ENCODE measurements around the gene CDC20B. TPM values are rescaled to one million over a fixed set of nuclear protein-coding genes. Genes with fewer than 3 reads are reported as not detected.

CDC20B gene
- total RNA-seq, 1 experiment from 2014 or later, result 0.08 TPM

GRCh38 chr5:55218967-55219366 is 46.0 kb upstream of the CDC20B start:
- TF ChIP-seq TCF7L2 (IDR thresholded peaks at IDR 0.05; ENCODE audit: low read depth, low read length), result no peak
- no peak for TF ChIP-seq POLR2AphosphoS5 (IDR thresholded peaks at IDR 0.05; ENCODE audit: low read depth, low read length)
- no peak for TF ChIP-seq REST (IDR thresholded peaks at IDR 0.05; ENCODE audit: insufficient read depth in 1 of 2, low read depth in 2 of 2, low read length in 1 of 2)
- TF ChIP-seq SIN3A (IDR thresholded peaks at IDR 0.05; ENCODE audit: borderline replicate concordance, insufficient read depth, low read depth, low read length), result no peak
- TF ChIP-seq CTCF (IDR thresholded peaks at IDR 0.05), result no peak
- Histone ChIP-seq H3K4me1 (ENCODE audit: control insufficient read depth, insufficient read depth, low read length) (no peaks in the 10 kb centered on the region), H3K36me3 (ENCODE audit: control insufficient read depth, insufficient read depth, low read length) (no peaks in the 10 kb centered on the region), H3K27me3 (ENCODE audit: control insufficient read depth, insufficient read depth, low read length) (no peaks in the 10 kb centered on the region), H3K27ac (ENCODE audit: low read length) (no peak overlapping the region), H3K9me3 (ENCODE audit: control insufficient read depth, insufficient read depth, low read depth, low read length) (no peaks in the 10 kb centered on the region), H3K4me3 (ENCODE audit: low read depth in 2 of 2, low read length in 2 of 2) (no peak overlapping the region)
- ChIA-PET POLR2A (no interaction called here), CTCF (no interaction called here)
- DNase-seq (ENCODE audit: low read depth, low spot score) (no peak), ATAC-seq (no peak)
- intact Hi-C loops (cut with micrococcal nuclease; ENCODE audit: unreplicated experiment) (no loop called here), in situ Hi-C loops (cut with HindIII; ENCODE audit: low pct_unique_long_range_greater_than_20kb, low sequenced_read_pairs) (no loop called here)
- BruUV-seq (replicated peaks), result no TSS peak

GRCh38 chr5:55211184-55211874 is 38.4 kb upstream of the CDC20B start:
- intact Hi-C loops (cut with micrococcal nuclease; ENCODE audit: unreplicated experiment), result no loop called here
- peak; percentile 62; the same call in 1 of the 2 replicates for ATAC-seq
- Histone ChIP-seq H3K36me3 (ENCODE audit: control insufficient read depth, insufficient read depth, low read length) (no peaks in the 10 kb centered on the region), H3K4me1 (ENCODE audit: control insufficient read depth, insufficient read depth, low read length) (peaks cover 7% of the 10 kb centered on the region; the same call in 1 of the 2 replicates), H3K27me3 (ENCODE audit: control insufficient read depth, insufficient read depth, low read length) (no peaks in the 10 kb centered on the region; the same call in 1 of the 2 replicates), H3K4me3 (ENCODE audit: low read depth in 2 of 2, low read length in 2 of 2) (no peak overlapping the region), H3K27ac (ENCODE audit: low read length) (no peak overlapping the region), H3K9me3 (ENCODE audit: control insufficient read depth, insufficient read depth, low read depth, low read length) (no peaks in the 10 kb centered on the region)
- BruUV-seq (replicated peaks), result no TSS peak
- CTCF ChIA-PET, result no interaction called here
- TF ChIP-seq TCF7L2 (IDR thresholded peaks at IDR 0.05; ENCODE audit: low read depth, low read length) (peak; percentile 77), POLR2AphosphoS5 (IDR thresholded peaks at IDR 0.05; ENCODE audit: low read depth, low read length) (no peak)
- POLR2A ChIA-PET, result interaction anchor here (0.6 kb wide), 1 partner anchor 11 kb away, joined by 3 read pairs; no protein-coding TSS in a partner anchor
- DNase-seq (ENCODE audit: low read depth, low spot score), result no peak
- in situ Hi-C loops (cut with HindIII; ENCODE audit: low pct_unique_long_range_greater_than_20kb, low sequenced_read_pairs), result no loop called here

- no peak for TF ChIP-seq SIN3A (IDR thresholded peaks at IDR 0.05; ENCODE audit: borderline replicate concordance, insufficient read depth, low read depth, low read length)
- TF ChIP-seq TCF7L2 (IDR thresholded peaks at IDR 0.05; ENCODE audit: low read depth, low read length), result no peak
- no peak for TF ChIP-seq REST (IDR thresholded peaks at IDR 0.05; ENCODE audit: insufficient read depth in 1 of 2, low read depth in 2 of 2, low read length in 1 of 2)
- no peak for TF ChIP-seq CTCF (IDR thresholded peaks at IDR 0.05)
- TF ChIP-seq POLR2AphosphoS5 (IDR thresholded peaks at IDR 0.05; ENCODE audit: low read depth, low read length), result no peak
- ATAC-seq, result no peak
- no peaks in the 10 kb centered on the region for H3K4me1 ChIP-seq (ENCODE audit: control insufficient read depth, insufficient read depth, low read length)
- ChIA-PET CTCF (no interaction called here), POLR2A (no interaction called here)
- no peaks in the 10 kb centered on the region; the same call in 1 of the 2 replicates for H3K27me3 ChIP-seq (ENCODE audit: control insufficient read depth, insufficient read depth, low read length)
- no peak overlapping the region for H3K4me3 ChIP-seq (ENCODE audit: low read depth in 2 of 2, low read length in 2 of 2)
- intact Hi-C loops (cut with micrococcal nuclease; ENCODE audit: unreplicated experiment) (no loop called here), in situ Hi-C loops (cut with HindIII; ENCODE audit: low pct_unique_long_range_greater_than_20kb, low sequenced_read_pairs) (no loop called here)
- BruUV-seq (replicated peaks), result no TSS peak
- H3K27ac ChIP-seq (ENCODE audit: low read length), result no peak overlapping the region
- H3K36me3 ChIP-seq (ENCODE audit: control insufficient read depth, insufficient read depth, low read length), result no peaks in the 10 kb centered on the region
- DNase-seq (ENCODE audit: low read depth, low spot score), result no peak
- no peaks in the 10 kb centered on the region for H3K9me3 ChIP-seq (ENCODE audit: control insufficient read depth, insufficient read depth, low read depth, low read length)
Observed at GRCh38 chr5:55205001-55205400, 32.0 kb upstream of the CDC20B start.
